IPS-18a (cell line): ENCODE data around the gene ADGRA1.
"Not testable (repeated sequence)": the region's sequence is repeated elsewhere in the genome, so short reads cannot be mapped to it uniquely, and the experiment has no call there.

Experiments
- H3K27ac ChIP-seq: one replicate; pipeline ENCODE4 v1.5.1; 2013; ENCODE audit warnings: low read length
- H3K27me3 ChIP-seq: one replicate; pipeline ENCODE4 v1.6.1; 2013; ENCODE audit warnings: mild to moderate bottlenecking, low read length; ENCODE audit not compliant: control insufficient read depth, insufficient read depth
- H3K36me3 ChIP-seq: one replicate; pipeline ENCODE4 v1.6.1; 2013; ENCODE audit warnings: low read depth, low read length; ENCODE audit not compliant: control insufficient read depth
- H3K4me1 ChIP-seq: one replicate; pipeline ENCODE4 v1.6.1; 2013; ENCODE audit warnings: low read depth, low read length; ENCODE audit not compliant: control insufficient read depth
- H3K4me3 ChIP-seq: one replicate; pipeline ENCODE4 v1.5.1; 2013; ENCODE audit warnings: low read length
- H3K9ac ChIP-seq: one replicate; pipeline ENCODE4 v1.6.1; 2013; ENCODE audit warnings: mild to moderate bottlenecking, low read length, moderate library complexity
- H3K9me3 ChIP-seq: one replicate; pipeline ENCODE4 v1.6.1; 2013; ENCODE audit warnings: low read depth, low read length; ENCODE audit not compliant: control insufficient read depth

The ADGRA1 gene

DNA sequence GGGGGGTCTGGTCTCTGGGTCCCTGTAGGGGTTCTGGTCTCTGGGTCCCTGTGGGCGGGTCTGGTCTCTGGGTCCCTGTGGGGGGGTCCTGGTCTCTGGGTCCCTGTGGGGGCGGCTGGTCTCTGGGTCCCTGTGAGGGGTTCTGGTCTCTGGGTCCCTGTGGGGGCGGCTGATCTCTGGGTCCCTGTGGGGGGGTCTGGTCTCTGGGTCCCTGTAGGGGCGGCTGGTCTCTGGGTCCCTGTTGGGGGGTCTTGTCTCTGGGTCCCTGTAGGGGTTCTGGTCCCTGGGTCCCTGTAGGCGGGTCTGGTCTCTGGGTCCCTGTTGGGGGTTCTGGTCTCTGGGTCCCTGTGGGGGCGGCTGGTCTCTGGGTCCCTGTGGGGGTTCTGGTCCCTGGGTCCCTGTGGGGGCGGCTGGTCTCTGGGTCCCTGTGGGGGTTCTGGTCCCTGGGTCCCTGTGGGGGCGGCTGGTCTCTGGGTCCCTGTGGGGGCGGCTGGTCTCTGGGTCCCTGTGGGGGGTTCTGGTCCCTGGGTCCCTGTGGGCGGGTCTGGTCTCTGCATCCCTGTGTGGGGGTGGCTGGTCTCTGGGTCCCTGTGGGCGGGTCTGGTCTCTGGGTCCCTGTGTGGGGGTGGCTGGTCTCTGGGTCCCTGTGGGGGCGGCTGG is 49.9 kb downstream of the ADGRA1 start:
- not testable (repeated sequence) for H3K27ac ChIP-seq, H3K36me3 ChIP-seq, H3K9me3 ChIP-seq, H3K9ac ChIP-seq, H3K27me3 ChIP-seq, H3K4me1 ChIP-seq, H3K4me3 ChIP-seq

DNA sequence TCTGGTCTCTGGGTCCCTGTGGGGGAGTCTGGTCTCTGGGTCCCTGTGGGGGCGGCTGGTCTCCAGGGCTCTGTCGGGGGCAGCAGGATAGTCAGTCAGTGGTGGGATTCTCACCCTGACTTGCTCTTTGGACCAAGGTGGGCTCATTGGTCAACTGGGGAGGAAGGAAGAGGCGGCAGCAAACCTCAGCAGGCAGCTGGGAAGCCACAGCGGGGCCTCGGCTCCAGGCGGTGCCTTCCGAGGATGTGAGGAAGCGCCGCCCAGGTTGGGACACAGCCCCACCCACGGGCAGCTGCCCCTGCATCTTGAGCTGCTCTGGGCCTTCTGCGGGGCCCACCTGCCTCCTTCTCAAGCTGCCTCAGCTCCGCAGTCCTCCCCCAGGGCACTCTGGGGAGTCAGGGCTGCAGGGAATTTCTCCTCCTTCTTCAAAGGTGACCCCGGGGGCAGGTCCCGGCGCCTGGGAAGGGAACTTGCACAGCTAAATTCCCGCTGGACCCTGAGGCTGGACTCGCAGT is 51.9 kb downstream of the ADGRA1 start:
- Histone ChIP-seq H3K9me3 (no peaks in the 10 kb centered on the region), H3K9ac (no peak overlapping the region), H3K27me3 (no peaks in the 10 kb centered on the region), H3K4me1 (peaks cover 3% of the 10 kb centered on the region), H3K4me3 (no peak overlapping the region), H3K27ac (no peak overlapping the region), H3K36me3 (no peaks in the 10 kb centered on the region)

DNA sequence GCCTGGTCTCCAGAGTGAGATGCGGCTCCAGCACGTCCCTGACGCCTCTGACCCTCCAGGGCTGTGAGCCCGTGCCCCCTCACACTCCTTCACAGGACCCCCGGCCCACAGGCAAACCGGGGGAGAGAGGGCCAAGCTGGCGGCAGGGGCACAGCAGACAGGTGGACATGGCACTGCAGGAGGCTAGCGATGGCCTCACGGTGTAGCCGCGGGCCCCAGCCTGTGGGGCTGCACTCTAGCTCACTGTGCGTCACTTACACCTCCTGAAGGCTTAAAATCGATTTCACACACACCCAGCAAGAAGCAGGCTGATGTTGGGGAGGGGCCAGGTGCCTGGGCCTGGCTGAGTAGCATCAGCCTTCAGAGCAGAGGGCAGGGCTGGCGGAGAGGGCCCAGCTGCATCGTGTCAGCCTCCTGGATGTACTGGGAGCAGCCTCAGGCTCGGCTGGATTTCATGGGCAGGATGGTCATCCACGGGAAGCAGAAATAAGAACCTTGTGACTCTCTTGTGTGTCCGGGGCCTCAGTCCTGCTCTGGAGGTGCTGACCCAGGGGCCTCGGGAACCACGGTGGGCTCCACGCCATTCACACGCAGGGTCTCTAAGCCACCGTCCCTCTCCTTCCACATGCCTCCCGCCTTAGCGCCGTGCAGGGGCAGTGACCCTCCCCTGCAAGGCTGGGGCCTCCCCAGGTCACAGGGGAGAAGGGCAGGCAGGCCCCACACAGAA is 52.9 kb downstream of the ADGRA1 start:
- no peaks in the 10 kb centered on the region for H3K36me3 ChIP-seq
- no peaks in the 10 kb centered on the region for H3K27me3 ChIP-seq
- H3K4me3 ChIP-seq: no peak overlapping the region
- peaks cover 5% of the 10 kb centered on the region for H3K4me1 ChIP-seq
- no peaks in the 10 kb centered on the region for H3K9me3 ChIP-seq
- no peak overlapping the region for H3K27ac ChIP-seq
- H3K9ac ChIP-seq: no peak overlapping the region

GRCh38 chr10:133141144-133141957 is 53.6 kb downstream of the ADGRA1 start:
- no peak overlapping the region for H3K4me3 ChIP-seq
- H3K27ac ChIP-seq: no peak overlapping the region
- H3K9me3 ChIP-seq: no peaks in the 10 kb centered on the region
- peaks cover 6% of the 10 kb centered on the region for H3K4me1 ChIP-seq
- H3K36me3 ChIP-seq: no peaks in the 10 kb centered on the region
- H3K27me3 ChIP-seq: no peaks in the 10 kb centered on the region
- H3K9ac ChIP-seq: no peak overlapping the region

GRCh38 chr10:133141958-133142340 is 54.2 kb downstream of the ADGRA1 start:
- Histone ChIP-seq H3K4me1 (peaks cover 9% of the 10 kb centered on the region), H3K36me3 (no peaks in the 10 kb centered on the region), H3K27ac (no peak overlapping the region), H3K9ac (no peak overlapping the region), H3K4me3 (no peak overlapping the region), H3K9me3 (no peaks in the 10 kb centered on the region), H3K27me3 (no peaks in the 10 kb centered on the region)

GRCh38 chr10:133142523-133143199 is 54.9 kb downstream of the ADGRA1 start:
- H3K27ac ChIP-seq: no peak overlapping the region
- no peak overlapping the region for H3K4me3 ChIP-seq
- H3K9ac ChIP-seq: no peak overlapping the region
- H3K27me3 ChIP-seq: no peaks in the 10 kb centered on the region
- H3K4me1 ChIP-seq: peaks cover 9% of the 10 kb centered on the region
- no peaks in the 10 kb centered on the region for H3K9me3 ChIP-seq
- no peaks in the 10 kb centered on the region for H3K36me3 ChIP-seq

DNA sequence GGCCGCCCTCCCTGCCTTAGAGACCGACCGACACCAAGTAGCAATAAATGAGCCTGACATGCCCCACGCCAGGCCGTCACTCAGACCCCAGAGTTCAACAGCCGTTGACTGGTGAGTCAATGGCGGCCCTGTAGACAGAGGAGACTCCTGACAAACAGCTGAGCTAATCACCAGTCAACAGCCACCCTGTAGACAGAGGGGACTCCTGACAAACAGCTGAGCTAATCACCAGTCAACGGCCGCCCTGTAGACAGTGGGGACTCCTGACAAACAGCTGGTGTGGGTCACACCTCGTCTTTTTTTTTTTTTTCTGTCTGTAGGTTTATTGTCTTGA is 55.4 kb downstream of the ADGRA1 start:
- H3K4me3 ChIP-seq: no peak overlapping the region
- H3K27me3 ChIP-seq: no peaks in the 10 kb centered on the region
- H3K36me3 ChIP-seq: no peaks in the 10 kb centered on the region
- H3K9me3 ChIP-seq: no peaks in the 10 kb centered on the region
- H3K9ac ChIP-seq: no peak overlapping the region
- peaks cover 9% of the 10 kb centered on the region for H3K4me1 ChIP-seq
- H3K27ac ChIP-seq: no peak overlapping the region

- Histone ChIP-seq H3K36me3 (no peaks in the 10 kb centered on the region), H3K9me3 (no peaks in the 10 kb centered on the region), H3K27ac (no peak overlapping the region), H3K9ac (no peak overlapping the region), H3K4me3 (no peak overlapping the region), H3K27me3 (no peaks in the 10 kb centered on the region), H3K4me1 (peaks cover 9% of the 10 kb centered on the region)
Observed at GRCh38 chr10:133143546-133143945, 55.8 kb downstream of the ADGRA1 start.

DNA sequence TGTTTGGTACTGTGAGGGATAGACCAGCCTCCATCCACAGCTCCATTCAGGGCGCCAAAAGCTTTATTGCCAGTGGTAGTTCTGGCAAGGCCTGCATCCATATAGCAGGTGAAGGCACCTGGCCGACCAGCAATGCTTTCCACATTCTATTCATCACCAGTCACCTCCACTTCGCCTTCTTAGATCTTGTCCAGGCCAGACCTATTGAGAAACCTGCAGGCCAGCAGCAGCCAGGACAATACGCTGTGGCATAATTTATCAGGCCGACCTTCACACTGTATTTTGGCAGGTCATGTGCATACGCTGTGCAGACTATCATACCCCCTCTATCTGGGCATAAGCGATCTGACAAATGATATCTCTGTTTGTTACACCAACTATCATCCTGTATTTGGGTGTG is 57.0 kb downstream of the ADGRA1 start:
- Histone ChIP-seq H3K27me3 (no peaks in the 10 kb centered on the region), H3K9me3 (no peaks in the 10 kb centered on the region), H3K36me3 (no peaks in the 10 kb centered on the region), H3K4me1 (peaks cover 9% of the 10 kb centered on the region), H3K27ac (no peak overlapping the region), H3K9ac (no peak overlapping the region), H3K4me3 (no peak overlapping the region)

DNA sequence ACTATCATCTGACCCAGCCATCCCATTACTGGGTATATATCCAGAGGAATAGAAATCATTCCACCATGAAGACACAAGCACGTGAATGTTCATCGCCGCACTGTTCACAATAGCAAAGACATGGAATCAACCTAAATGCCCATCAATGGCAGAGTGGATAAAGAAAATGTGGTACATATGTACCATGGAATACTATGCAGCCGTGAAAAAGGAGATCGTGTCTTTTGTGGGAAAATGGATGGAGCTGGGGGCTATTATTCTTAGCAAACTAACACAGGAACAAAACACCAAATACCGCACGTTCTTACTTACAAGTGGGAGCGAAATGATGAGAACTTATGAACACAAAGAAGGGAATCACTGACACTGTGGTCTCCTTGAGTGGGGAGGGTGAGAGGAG is 62.5 kb downstream of the ADGRA1 start:
- Histone ChIP-seq H3K4me3 (no peak overlapping the region), H3K27me3 (no peaks in the 10 kb centered on the region), H3K27ac (no peak overlapping the region), H3K9me3 (no peaks in the 10 kb centered on the region), H3K9ac (no peak overlapping the region), H3K36me3 (no peaks in the 10 kb centered on the region), H3K4me1 (peaks cover 21% of the 10 kb centered on the region)

GRCh38 chr10:133150656-133151055 is 62.9 kb downstream of the ADGRA1 start:
- Histone ChIP-seq H3K9me3 (no peaks in the 10 kb centered on the region), H3K27ac (peak overlapping the region; percentile 0), H3K27me3 (no peaks in the 10 kb centered on the region), H3K36me3 (no peaks in the 10 kb centered on the region), H3K4me3 (no peak overlapping the region), H3K4me1 (peaks cover 21% of the 10 kb centered on the region), H3K9ac (no peak overlapping the region)
